Activated naive CD4-positive, alpha-beta T cell treated with anti-CD3 and anti-CD28 coated beads for 36 hours (primary cell): ENCODE data around the gene PSRC1. TPM values are rescaled to one million over a fixed set of nuclear protein-coding genes. Genes with fewer than 3 reads are reported as not detected.
"Not testable (repeated sequence)": the region's sequence is repeated elsewhere in the genome, so short reads cannot be mapped to it uniquely, and the experiment has no call there.

Source experiments
- CTCF ChIA-PET: fragments of 350-600 bp; sonication (Branson Sonifier 250); formaldehyde crosslinking; loops from one replicate; lab custom pipeline; 2021; ENCODE audit warnings: antibody characterized with exemption; lab: Charles Lee
- DNase-seq: peaks from one replicate; pipeline ENCODE4 v3.0.0-alpha.2; 2020
- H3K27ac Mint-ChIP-seq: one replicate; pipeline ENCODE4 v1.8.0; 2021; ENCODE audit warnings: mild to moderate bottlenecking, mixed read lengths
- H3K27me3 Mint-ChIP-seq: one replicate; pipeline ENCODE4 v1.8.0; 2021; ENCODE audit warnings: low read depth, mixed read lengths
- H3K36me3 Mint-ChIP-seq: one replicate; pipeline ENCODE4 v1.8.0; 2021; ENCODE audit warnings: low read depth, mixed read lengths
- H3K4me1 Mint-ChIP-seq: one replicate; pipeline ENCODE4 v1.8.0; 2021; ENCODE audit warnings: low read depth, mixed read lengths
- H3K4me3 Mint-ChIP-seq: one replicate; pipeline ENCODE4 v1.8.0; 2021; ENCODE audit warnings: mild to moderate bottlenecking, moderate library complexity, mixed read lengths
- H3K9me3 Mint-ChIP-seq: one replicate; pipeline ENCODE4 v1.8.0; 2021; ENCODE audit warnings: mixed read lengths
- intact Hi-C: fragments of 100-400 bp; cut with micrococcal nuclease; formaldehyde crosslinking; loops from one replicate; pipeline ENCODE4 v1.15.1; 2023
- total RNA-seq, 2 experiments: library from RNA; stranded (reverse); gene quantifications; one replicate each; pipeline ENCODE4 v1.2.3, GENCODE V29; 2021

Gene PSRC1
- total RNA-seq, 2 experiments from 2014 or later, result 19.3 to 21.5 TPM

DNA sequence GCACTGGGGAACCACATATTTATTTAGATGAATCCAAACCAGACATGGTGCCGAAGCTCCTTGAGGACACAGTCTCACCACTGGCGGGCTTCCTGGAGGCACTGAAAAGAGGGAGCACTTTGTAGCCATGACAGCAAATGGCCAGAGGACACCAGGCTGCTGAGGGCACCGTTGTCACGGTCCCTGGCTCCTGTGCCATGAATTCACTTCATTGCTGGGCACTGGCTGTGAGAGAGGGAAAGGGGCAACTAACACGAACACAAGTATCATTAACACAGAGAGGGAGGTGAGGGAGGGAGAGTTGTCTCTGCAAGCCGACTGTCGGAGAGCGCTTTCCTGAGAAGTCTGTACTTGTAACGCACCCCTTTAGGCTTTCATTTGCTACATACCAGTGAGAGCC, 9.4 kb upstream of the PSRC1 start:
- intact Hi-C loops, result no loop called here
- CTCF ChIA-PET, result interaction anchor here (0.7 to 0.9 kb wide), 2 partner anchors 8 to 16 kb away, joined by 3 read pairs; no protein-coding TSS in a partner anchor
- no peak overlapping the region for H3K27ac Mint-ChIP-seq
- H3K9me3 Mint-ChIP-seq, result no peaks in the 10 kb centered on the region
- H3K36me3 Mint-ChIP-seq, result no peaks in the 10 kb centered on the region
- DNase-seq, result no peak
- no peak overlapping the region for H3K4me3 Mint-ChIP-seq
- H3K27me3 Mint-ChIP-seq, result no peaks in the 10 kb centered on the region
- H3K4me1 Mint-ChIP-seq, result no peaks in the 10 kb centered on the region

DNA sequence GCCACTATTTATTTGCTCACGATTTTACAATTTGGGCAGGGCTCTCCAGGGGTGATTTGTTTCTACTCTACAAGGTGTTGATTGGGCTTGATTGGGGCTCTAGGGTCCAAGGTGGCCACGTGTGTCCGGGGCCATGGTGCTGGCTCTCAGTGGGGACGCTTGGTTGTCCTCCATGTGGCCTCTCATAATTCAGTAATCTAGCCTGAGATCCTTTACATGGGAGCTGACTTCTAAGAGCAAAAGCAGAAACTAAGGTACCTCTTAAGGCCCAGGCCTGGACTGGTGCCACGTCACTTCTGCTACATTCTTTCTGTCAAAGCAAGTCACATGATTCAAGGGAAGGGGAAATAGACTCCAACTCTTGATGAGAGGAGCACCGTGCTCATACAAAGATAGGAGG, 8.1 kb upstream of the PSRC1 start:
- CTCF ChIA-PET, result interaction anchor here (0.6 kb wide), 1 partner anchor 206 kb away, joined by 4 read pairs; no protein-coding TSS in a partner anchor
- Mint-ChIP-seq H3K4me3 (no peak overlapping the region), H3K4me1 (no peaks in the 10 kb centered on the region), H3K36me3 (no peaks in the 10 kb centered on the region), H3K27me3 (no peaks in the 10 kb centered on the region), H3K27ac (no peak overlapping the region), H3K9me3 (no peaks in the 10 kb centered on the region)
- DNase-seq, result no peak
- intact Hi-C loops, result no loop called here

DNA sequence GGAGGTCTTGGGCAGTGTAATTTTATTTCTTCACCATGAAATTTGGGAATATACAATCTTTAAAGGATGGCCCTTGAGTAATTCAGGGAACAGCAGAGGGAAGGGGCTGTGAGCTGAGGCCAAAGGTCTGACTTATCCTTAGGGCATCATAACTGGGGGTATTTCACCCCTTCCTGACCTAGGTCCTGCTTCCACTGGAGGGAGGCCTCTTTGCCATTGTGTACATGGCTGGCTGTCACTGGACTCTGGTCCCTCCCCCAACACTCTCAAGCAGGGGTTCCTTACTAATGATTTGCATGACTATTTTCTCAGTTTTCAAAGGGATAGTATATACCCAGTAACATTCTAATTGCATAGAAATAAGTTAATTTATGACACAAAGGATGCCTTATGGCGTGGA, 7.2 kb upstream of the PSRC1 start:
- Mint-ChIP-seq H3K9me3 (no peaks in the 10 kb centered on the region), H3K4me3 (no peak overlapping the region), H3K4me1 (no peaks in the 10 kb centered on the region), H3K27ac (no peak overlapping the region), H3K27me3 (no peaks in the 10 kb centered on the region), H3K36me3 (no peaks in the 10 kb centered on the region)
- DNase-seq, result no peak
- CTCF ChIA-PET, result no interaction called here
- intact Hi-C loops, result no loop called here

DNA sequence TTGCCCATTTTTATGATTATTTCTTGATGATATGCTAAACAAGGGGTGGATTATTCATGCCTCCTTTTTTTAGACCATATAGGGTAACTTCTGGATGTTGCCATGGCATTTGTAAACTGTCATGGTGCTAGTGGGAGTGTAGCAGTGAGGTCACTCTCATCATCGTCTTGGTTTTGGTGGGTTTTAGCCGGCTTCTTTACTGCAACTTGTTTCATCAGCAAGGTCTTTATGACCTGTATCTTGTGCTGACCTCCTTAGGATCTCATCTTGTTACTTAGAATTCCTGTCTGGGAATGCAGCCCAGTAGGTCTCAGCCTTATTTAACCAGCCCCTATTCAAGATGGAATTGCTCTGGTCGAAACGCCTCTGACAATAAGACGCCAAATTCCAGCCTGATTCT, 3.8 kb upstream of the PSRC1 start:
- H3K36me3 Mint-ChIP-seq, CTCF ChIA-PET, H3K27ac Mint-ChIP-seq, DNase-seq, H3K9me3 Mint-ChIP-seq, H3K4me3 Mint-ChIP-seq, H3K27me3 Mint-ChIP-seq, intact Hi-C loops, H3K4me1 Mint-ChIP-seq: not testable (repeated sequence)

DNA sequence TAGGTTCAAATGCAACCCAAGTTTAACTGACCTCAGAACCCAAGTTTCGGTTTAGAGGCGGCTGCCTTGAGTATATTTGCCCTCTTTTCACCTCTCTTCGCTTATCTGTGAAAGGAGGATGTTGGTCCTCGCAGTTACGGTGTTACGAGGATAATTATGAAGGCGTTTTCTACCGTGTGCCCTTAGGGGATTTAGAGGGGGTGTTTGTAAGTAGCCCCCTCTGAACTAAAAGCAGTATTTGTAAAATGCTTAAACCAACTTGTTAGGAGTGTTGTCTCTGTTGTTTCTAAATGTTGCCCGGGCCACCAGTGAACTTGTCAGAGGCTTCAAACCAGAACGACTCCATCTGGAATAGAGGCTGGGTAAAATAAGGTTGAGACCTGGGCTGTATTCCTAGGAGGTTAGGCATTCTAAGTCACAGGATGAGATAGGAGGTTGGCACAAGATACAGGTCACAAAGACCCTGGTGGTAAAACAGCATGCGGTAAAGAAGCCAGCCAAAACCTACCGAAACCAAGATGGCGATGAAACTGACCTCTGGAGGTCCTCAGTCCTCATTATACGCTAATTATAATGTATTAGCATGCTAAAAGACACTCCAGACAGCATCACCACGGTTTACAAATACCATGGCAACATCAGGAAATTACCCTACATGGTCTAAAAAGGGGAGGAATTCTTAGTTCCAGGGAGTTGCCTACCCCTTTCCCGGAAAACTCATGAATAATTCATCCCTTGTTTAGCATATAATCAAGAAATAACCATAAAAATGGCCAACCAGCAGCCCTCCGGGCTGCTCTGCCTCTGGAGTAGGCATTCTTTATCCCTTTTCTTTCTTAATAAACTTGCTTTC, 1.0 kb upstream of the PSRC1 start:
- Mint-ChIP-seq H3K4me1 (peaks cover 6% of the 10 kb centered on the region), H3K27ac (no peak overlapping the region), H3K27me3 (no peaks in the 10 kb centered on the region), H3K4me3 (peak overlapping the region; percentile 94), H3K9me3 (no peaks in the 10 kb centered on the region), H3K36me3 (no peaks in the 10 kb centered on the region)
- DNase-seq, result no peak
- intact Hi-C loops, result loop anchor here (1.0 to 5.0 kb wide), 7 partner anchors 71 to 265 kb away; partner anchors contain the start of genes ATXN7L2, PSMA5, SARS1 and WDR47
- CTCF ChIA-PET, result interaction anchor here (0.9 to 8.9 kb wide), 2 partner anchors 115 to 121 kb away, joined by 3 to 126 read pairs; partner anchors contain the start of gene SORT1

DNA sequence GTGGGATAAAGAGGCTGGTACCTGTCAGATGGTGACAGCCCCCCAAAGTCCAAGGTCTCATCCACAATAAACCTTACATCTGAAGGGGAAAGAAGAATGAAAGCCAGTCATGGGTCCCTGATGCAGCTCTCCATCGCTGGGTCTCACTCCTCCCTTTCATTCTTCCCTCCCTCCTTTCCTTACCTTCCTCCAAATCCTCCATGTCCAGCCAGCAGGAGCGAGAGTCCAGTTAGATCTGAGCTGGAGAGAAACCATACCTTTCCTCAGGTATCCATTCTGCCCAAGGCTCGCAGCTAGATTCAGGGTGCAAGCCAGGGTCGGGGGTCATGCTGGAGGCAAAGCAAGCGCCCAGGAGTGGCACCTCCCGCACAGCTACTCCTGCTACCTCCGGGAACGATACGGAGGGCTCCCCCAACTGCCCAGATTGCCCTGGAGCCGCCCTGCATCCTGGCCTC, 421 bp downstream of the PSRC1 start:
- H3K4me1 Mint-ChIP-seq, result peaks cover 6% of the 10 kb centered on the region
- H3K9me3 Mint-ChIP-seq, result no peaks in the 10 kb centered on the region
- H3K4me3 Mint-ChIP-seq, result peak overlapping the region; percentile 94
- H3K27ac Mint-ChIP-seq, result no peak overlapping the region
- CTCF ChIA-PET, result interaction anchor here (0.9 to 8.9 kb wide), 6 partner anchors 25 to 250 kb away, joined by 3 to 126 read pairs (median 4); partner anchors contain the start of gene SORT1
- intact Hi-C loops, result loop anchor here (2.0 to 5.0 kb wide), 2 partner anchors 200 to 240 kb away; partner anchors contain the start of genes ATXN7L2 and WDR47
- peak; percentile 11 for DNase-seq
- no peaks in the 10 kb centered on the region for H3K36me3 Mint-ChIP-seq
- H3K27me3 Mint-ChIP-seq, result no peaks in the 10 kb centered on the region

DNA sequence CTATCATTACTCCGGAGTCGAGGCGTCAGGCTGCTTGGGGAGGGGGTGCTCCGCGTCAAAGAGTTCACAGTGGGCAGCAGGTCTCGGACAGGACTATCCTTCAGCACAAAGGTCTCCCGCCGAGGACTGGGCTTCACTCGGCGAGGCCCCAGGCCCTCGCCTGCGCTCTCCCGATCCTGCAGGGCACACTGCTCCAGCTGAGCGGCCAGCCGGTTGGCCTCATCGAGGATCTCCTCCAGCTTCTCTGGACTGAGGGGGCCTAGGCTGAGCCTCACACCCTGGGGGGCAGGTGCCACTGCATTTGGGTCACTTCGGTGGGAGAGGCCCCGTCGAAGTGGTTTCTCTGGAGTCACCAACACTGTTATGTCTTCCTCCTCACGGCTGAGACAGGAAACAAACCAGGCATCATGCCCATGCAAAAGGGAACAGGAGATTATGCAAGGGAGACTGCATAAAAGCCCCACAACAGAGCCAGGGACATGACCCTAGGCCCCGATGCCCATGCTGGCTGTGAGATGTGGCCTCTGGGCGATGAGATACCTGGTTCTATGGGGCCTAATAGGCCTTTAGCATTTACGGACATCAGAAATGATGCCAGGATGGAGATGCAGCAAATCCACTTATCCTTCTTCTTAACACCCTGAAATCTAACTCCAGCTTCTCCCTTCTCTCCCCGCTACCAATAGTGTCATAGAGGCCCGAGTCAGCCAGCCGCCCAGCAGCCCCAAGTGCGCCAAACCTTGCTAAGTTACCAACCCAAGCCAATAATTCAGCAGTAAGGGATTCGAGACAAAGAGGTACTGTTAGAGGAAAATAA, 1.1 kb downstream of the PSRC1 start:
- Mint-ChIP-seq H3K4me1 (peaks cover 6% of the 10 kb centered on the region), H3K9me3 (no peaks in the 10 kb centered on the region), H3K4me3 (peak overlapping the region; percentile 94), H3K27me3 (no peaks in the 10 kb centered on the region), H3K36me3 (no peaks in the 10 kb centered on the region), H3K27ac (no peak overlapping the region)
- DNase-seq, result no peak
- intact Hi-C loops, result loop anchor here (2.0 to 5.0 kb wide), 2 partner anchors 201 to 240 kb away; partner anchors contain the start of genes ATXN7L2 and WDR47
- CTCF ChIA-PET, result interaction anchor here (0.6 to 8.9 kb wide), 6 partner anchors 16 to 250 kb away, joined by 3 to 126 read pairs (median 4); partner anchors contain the start of gene SORT1

DNA sequence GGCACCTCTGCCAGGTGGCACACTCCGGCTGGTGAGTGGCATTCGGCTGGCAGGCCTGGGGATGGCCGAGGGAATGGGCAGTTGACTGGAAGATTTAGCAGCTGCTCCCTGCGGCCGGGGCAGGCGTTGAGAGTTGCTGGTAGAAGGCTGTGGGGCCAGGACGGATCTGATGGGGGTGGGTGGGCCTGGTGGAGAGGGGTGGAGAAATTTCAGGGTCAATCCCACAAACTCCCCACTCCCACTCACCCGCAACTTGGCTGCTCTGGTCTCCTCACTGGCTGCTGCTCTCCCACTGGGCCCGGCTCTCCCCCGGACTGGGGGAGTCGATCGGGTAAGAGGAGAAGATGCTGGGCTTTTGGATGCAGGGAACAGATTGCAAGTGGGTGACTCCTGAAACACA, 2.1 kb downstream of the PSRC1 start:
- CTCF ChIA-PET, result interaction anchor here (8.9 kb wide), 1 partner anchor 118 kb away, joined by 126 read pairs; the partner anchor contains the start of gene SORT1
- intact Hi-C loops, result loop anchor here (5.0 kb wide), 1 partner anchor 239 kb away; the partner anchor contains the start of gene WDR47
- Mint-ChIP-seq H3K36me3 (no peaks in the 10 kb centered on the region), H3K27me3 (no peaks in the 10 kb centered on the region), H3K9me3 (no peaks in the 10 kb centered on the region), H3K27ac (no peak overlapping the region), H3K4me3 (no peak overlapping the region), H3K4me1 (peaks cover 6% of the 10 kb centered on the region)
- DNase-seq, result no peak

DNA sequence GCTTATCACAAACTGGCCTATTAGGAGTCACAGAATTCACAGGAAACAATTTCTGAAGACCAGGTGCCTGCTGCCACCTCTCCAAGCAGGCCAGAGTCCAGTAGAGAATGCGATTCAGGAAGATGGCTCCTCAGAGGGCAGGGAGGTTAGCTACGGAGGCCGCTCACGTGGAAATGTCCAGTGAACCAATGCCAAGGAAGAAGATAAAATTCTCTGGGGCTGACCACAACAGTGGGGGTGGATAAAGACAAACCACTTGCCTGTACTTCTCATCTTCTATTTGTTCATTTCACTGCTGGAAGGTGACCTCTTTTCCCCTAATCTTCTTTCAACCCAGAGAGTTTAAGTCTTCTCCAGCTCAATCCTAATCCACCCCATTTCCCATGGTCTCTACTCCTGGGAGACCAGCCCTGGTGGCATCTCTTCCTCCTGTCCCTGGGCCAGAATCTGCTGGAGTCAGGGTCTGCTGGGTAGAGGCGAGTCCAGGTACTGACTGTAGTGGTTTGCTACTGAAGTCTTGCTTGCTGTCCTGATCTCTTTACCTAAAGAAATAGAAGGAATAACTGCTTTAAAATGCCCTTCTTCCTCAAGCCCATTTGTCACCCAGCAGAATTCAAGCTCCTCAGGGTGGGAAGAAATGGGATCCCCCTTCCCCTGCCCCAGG, 3.2 kb downstream of the PSRC1 start:
- intact Hi-C loops, result loop anchor here (5.0 kb wide), 1 partner anchor 237 kb away; the partner anchor contains the start of gene WDR47
- DNase-seq, result no peak
- Mint-ChIP-seq H3K4me1 (peaks cover 6% of the 10 kb centered on the region), H3K9me3 (no peaks in the 10 kb centered on the region), H3K4me3 (no peak overlapping the region), H3K27me3 (no peaks in the 10 kb centered on the region), H3K27ac (peak overlapping the region; percentile 30), H3K36me3 (no peaks in the 10 kb centered on the region)
- CTCF ChIA-PET, result interaction anchor here (0.6 to 8.9 kb wide), 4 partner anchors 33 to 252 kb away, joined by 4 to 126 read pairs (median 23); partner anchors contain the start of gene SORT1

DNA sequence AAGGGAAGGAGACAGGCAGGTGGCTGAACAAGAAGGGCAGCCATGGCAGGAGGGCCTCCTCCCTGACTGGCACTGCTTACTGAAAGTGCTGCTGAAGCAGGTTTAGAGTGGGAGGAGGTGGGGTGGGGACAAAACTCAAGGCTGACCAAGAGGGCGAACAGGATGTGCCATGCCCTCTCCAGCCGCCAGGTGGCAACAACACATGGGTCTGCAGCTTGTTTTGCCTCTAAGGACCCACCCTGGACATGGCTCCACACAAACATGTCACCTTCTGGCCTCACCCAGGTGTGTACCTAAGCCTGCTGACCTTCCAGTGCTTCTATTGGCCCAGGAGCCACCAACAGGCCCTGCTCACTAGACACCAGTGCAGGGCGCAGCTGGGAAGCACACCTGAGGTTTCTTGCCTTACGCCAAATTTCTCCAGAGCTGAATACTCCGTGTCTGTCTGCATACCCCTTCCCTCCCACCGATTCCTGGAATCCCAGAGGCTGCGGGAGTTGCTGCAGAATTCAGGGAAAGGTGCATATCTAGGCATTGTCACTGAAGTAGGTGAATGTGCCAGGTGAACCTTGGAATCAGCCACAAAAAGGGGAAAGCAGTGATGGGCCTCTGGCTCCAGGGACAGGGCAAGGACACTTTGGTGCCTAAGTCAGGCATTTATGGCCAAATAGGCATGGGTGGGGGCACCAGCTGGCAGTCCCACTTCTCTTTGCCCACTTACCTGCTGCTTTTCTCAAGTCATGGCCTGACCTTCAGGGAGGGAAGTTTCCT, 5.3 kb downstream of the PSRC1 start:
- Mint-ChIP-seq H3K4me1 (peaks cover 4% of the 10 kb centered on the region), H3K36me3 (no peaks in the 10 kb centered on the region), H3K27ac (no peak overlapping the region), H3K9me3 (no peaks in the 10 kb centered on the region), H3K27me3 (no peaks in the 10 kb centered on the region), H3K4me3 (no peak overlapping the region)
- intact Hi-C loops, result loop anchor here (1.0 kb wide), 3 partner anchors 76 to 255 kb away; no protein-coding TSS in a partner anchor
- CTCF ChIA-PET, result interaction anchor here (0.6 to 8.9 kb wide), 23 partner anchors 13 to 324 kb away, joined by 3 to 126 read pairs (median 3); partner anchors contain the start of gene SORT1
- DNase-seq, result peak; percentile 73
